Measurements from ENCODE around the gene DAND5. TPM values are rescaled to one million over a fixed set of nuclear protein-coding genes. Genes with fewer than 3 reads are reported as not detected.

DAND5 gene
- total and polyA plus RNA-seq, 2 of the 13 experiments (the other 11 are each of a cell fraction or from before 2014, with no cell fraction given): 0.04 TPM; not detected in 1

- TF ChIP-seq GMEB2 (CRISPR knock-in tag; IDR thresholded peaks at IDR 0.05; ENCODE audit: low read depth) (peak; percentile 25; the same call in 1 of the 2 replicates), ZNF646 (CRISPR knock-in tag; IDR thresholded peaks at IDR 0.05) (no peak), KDM4B (CRISPR knock-in tag; IDR thresholded peaks at IDR 0.05) (peak; percentile 29; the same call in 1 of the 2 replicates), MTF1 (CRISPR knock-in tag; IDR thresholded peaks at IDR 0.05) (no peak), FOXP4 (CRISPR knock-in tag; IDR thresholded peaks at IDR 0.05) (peak; percentile 32; the same call in 1 of the 2 replicates), MAFG (CRISPR knock-in tag; IDR thresholded peaks at IDR 0.05) (no peak), KDM3A (CRISPR knock-in tag; IDR thresholded peaks at IDR 0.05; ENCODE audit: low read depth) (0 out of 2 replicates have a peak, but pooled peaks have one; percentile 7), ELF1 (CRISPR knock-in tag; IDR thresholded peaks at IDR 0.05) (peak; percentile 19; the same call in 1 of the 2 replicates), ZNF770 (CRISPR knock-in tag; IDR thresholded peaks at IDR 0.05) (0 out of 2 replicates have a peak, but pooled peaks have one; percentile 18), ZNF12 (CRISPR knock-in tag; IDR thresholded peaks at IDR 0.05) (no peak), ZEB1 (IDR thresholded peaks at IDR 0.05; ENCODE audit: insufficient replicate concordance, low read depth) (peak; percentile 58), MNT (IDR thresholded peaks at IDR 0.05) (peak; percentile 75), RARG (CRISPR knock-in tag; IDR thresholded peaks at IDR 0.05; ENCODE audit: low read depth) (peak; percentile 71; the same call in 1 of the 2 replicates), POLR2AphosphoS5 (IDR thresholded peaks at IDR 0.05; ENCODE audit: low read depth, low read length) (peak; percentile 90)
These were observed 31.2 kb upstream of the DAND5 start, which contains the start of gene CALR (continued) for GRCh38 chr19:12937927-12938778.

Measured in HepG2 (cell line).